ENCODE results near the gene GUCA1A.
"Not testable (repeated sequence)": the region's sequence is repeated elsewhere in the genome, so short reads cannot be mapped to it uniquely, and the experiment has no call there.

The GUCA1A gene

DNA sequence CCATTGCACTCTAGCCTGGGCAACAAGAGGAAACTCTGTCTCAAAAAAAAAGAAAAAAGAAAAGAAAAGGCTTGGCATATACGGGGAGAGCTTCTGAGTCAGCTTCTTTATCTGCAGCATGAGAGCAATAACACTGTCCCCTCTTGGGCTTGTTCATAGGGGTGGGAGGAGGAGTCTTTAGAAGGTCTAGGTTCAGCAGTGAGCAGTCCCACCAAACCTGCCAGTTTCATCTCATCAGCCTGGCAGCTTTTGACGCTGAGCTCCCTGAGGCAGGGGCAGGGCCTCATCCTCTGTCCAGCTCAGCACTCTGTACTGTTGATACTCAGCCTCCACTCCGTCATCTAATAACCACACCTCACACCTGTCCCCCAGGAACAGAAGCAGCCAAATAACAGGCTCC lies 25.1 kb upstream of the GUCA1A start:
- no peak for DNase-seq

DNA sequence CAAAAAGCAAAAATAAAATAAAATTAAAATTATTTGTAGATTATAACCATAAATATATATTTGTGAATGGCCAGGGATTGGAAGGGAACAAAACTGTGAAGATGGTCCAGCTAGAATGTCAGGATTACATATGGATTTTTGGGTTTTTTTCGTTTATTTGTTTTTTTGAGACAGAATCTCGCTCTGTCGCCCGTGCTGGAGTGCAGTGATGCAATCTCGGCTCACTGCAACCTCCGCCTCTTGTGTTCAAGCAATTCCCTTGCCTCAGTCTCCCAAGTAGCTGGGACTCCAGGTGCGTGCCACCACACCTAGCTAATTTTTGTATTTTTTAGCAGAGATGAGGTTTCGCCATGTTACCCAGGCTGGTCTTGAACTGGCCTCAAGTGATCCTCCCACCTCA lies 22.9 kb upstream of the GUCA1A start:
- no peak for DNase-seq

DNA sequence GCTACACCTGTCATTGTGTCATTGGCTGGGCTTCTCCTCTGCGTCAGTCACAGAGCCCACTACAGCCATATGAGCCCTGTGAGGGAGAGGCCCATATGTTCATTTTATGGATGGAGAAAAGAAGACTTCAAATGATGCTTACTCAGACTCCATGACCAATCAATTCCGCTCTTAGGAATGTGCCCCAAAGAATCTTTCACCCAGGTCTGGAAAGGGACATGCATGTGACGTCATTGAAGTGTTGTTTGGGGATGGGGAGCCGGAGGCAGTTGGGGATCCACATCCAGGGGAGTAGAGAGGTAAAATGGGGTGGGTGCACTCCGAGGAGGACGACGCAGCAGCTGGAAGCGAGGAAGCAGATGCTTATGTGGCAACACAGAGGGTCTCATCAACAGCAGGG lies 21.1 kb upstream of the GUCA1A start:
- no peak for DNase-seq

DNA sequence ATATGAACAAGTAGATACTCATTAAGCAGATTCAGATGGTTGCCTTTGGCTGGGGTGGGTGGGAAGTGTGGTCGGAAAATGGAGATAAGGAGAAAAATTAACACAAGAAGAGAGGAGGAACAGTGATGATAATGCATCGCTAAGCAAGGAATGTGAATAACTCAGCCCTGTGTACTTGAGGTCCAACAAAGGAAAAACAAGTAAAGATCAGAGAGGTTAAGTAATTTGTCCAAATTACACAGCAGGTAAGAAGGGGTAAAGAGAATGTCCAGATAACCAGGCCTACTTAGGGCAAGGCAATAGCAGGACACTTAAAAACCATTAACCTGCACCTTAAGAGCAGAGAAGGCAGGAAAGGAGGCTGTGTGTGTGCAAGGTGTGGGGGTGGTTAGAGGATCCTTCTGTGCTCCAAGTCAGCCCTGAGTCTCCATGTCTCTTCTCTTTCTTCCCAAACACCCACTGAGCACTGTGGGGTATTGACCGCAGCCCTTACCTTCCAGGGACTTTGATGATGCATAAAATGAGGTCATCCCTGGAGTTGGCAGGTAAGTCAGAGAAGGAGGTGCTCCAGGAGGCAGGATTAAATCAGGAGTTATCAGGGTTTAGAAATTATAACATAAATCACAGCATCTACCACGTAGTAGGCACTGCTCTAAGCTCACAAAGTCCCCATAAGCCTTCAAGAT lies 20.5 kb upstream of the GUCA1A start:
- not testable (repeated sequence) for DNase-seq

DNA sequence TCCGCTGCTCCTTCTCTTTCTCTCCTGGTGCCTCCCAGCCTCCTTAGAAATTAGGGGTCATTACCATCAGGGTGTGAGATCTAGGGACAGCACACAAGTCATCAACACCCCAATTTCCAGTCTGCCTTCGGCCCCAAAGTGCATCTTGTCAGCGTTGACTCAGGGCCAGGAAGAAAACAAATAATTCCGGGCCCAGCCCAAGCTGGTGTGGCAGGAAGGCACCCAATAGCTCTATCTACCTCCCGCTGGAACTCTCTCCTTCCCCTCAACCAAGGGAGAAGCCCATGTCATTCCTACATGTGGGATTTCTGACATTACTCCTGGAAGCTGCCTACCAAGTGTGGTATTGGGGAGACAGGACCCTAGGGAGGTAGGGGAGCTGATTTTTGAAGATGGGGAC lies 19.2 kb upstream of the GUCA1A start:
- DNase-seq, result no peak

DNA sequence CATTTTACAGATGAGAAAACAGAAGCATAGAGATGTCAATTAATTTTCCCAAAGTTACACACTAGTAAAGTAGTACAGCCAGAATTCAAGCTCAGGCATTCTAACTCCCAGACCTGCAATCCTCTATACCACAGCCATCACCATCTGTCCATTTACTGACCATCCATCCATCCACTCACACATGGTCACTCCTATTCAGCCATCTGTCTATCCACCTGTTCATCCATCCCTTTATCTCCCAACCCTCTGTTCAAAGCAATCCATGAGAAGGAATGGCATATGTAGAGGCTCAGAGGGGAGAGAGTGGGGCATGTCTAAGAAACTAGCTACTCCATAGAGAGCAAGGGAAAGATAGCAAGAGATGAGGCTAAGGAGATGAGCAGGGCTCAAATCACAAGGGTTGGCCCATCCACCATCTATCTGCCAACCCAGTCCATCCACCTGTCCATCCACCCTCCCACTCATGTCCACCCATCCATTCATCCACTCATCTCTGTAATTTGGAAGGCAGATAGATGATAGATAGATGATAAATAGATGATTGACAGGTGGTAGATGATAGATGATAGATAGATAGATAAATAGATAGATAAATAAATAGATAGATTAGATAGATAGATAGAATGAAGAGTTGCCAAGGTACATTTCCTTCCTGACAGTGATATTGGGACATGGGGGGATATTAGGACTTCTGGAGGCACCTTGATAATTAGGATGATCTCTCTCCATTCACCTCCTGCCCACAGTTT lies 18.5 kb upstream of the GUCA1A start:
- no peak for DNase-seq

DNA sequence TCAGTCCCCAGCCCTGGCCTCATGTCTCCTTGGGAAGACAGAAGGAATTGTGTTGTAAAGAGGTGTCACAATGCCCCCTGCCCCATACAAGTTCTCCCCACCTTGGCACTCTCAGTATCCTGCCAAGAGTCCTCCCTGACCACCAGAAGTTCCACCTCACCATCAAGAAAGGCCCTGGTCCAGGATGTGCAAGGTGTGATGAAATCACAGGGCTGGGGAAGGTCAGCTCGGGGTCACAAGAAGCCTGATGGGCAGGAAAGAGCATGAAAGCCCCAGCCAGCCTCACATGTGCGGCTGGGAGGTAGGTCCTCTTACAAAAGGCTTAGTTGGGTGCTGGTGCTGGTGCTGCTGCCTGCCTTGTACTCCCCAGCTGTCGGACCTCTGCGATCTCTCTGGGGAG lies 17.9 kb upstream of the GUCA1A start:
- DNase-seq, result no peak

DNA sequence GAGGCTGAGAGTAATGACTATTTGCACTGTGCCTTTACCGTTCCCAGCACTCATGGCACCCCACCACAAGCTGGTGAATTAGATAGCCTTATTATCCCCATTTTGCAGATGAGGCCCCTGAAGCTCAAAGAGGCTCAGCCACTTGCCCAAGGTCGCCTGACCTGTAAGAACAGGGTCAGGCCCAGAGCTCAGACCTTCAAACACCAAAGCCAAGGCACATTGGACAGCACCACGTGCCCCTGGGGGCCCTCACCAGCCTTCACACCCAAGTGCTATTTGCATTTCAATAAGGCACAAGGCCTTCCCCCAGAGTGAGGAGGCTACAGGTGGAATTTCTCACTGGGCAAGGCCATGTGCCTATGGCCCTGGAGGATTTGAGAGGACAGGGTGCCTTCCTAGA lies 16.5 kb upstream of the GUCA1A start:
- DNase-seq, result no peak

DNA sequence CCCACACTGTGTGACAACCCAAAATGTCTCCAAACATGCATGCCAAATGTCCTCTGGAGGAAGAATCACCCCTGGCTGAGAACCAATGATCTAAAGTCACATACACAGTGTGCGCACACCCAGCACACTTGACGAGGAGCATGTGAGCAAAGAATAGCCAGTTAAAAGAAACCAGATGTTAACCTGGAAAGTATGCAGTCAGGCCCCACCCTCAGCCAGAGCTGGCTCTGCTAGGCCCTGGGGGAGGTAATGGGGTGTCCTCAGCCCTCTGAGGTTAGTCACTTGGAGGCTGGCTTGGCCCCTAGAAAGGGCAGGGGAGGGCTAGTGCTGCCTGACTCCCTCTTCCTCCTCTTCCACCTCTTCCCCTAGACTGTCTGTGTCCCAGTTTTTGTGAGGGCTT lies 15.2 kb upstream of the GUCA1A start:
- no peak for DNase-seq

DNA sequence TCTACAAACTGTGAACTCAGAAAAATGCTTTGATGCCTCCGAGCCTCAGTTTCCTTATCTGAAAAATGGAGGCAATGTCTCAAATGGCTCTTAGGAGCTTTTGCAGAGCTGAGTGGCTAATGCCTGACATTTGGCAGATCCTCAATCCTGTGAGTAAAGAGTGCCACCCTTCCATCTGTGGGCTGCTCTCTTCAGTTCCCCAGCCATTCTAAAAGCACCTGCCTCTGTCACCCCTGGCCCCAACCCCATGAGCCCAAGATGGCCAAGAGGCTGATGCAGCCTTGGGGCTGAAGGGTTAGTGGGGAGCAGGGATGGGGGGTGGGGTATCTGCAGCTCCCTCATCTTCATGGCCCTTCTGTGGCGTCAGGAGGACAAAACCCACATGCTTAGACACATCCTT lies 14.5 kb upstream of the GUCA1A start:
- DNase-seq, result no peak

DNA sequence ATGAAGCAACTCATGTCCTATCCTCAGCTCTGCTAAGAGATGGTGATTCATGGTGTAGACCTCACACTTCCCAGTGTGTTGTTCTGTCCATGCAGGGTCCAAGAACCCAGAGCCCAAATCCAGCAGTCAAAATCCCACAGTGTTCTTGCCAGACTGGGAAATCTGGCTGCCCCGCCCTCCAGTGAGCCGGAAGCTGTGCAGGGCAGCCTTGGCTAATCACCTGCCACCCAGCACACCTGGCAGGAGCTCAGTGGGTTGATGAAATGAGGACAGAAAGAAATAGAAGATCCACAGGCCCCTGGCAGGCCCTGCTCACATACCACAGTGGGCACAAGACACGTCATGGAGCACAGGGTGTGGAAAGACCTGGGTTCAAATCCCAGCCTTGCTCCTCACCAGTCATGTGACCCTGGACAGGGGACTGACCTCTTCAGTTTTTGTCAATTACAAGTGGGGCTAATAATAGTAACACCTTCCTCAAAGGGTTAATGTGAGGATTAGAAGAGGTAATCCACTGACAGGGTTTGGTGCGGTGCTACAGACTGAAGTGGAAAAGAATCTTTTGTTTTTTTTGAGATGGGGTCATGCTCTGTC lies 13.6 kb upstream of the GUCA1A start:
- DNase-seq, result no peak

DNA sequence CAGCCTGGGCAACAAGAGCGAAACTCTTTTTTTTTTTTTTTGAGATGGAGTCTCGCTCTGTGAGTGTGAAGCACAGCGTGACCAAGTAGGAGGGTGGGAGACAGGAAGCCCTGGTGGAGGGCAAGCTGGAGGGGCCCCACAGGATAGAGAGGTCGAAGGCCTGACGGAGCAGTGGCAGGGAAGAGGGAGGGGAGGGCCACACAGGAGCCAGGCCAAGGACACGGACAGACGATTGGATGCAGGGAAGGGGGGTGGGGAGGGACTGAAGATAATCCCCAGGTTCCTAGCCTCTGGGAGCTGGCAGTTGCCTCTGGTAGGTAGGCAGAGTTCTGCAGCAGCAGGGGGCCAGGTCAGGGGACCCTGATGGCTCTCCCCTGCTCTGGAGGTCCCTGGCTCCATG lies 10.8 kb upstream of the GUCA1A start:
- no peak for DNase-seq

DNA sequence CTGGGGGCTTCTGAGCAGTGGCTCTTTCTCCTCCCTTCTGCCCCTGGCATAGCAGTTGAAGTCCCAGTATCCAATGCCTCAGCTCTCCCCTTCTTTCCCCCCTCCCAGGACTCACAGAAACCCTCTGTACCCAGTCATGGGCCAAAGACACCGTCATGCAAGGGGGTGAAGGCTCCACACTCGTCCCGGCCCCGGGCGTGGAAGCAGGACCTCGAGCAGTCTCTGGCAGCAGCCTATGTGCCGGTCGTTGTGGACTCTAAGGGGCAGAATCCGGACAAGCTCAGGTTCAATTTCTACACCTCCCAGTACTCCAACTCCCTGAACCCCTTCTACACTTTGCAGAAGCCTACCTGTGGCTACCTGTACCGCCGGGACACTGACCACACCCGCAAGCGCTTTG lies 10.4 kb upstream of the GUCA1A start:
- no peak for DNase-seq

DNA sequence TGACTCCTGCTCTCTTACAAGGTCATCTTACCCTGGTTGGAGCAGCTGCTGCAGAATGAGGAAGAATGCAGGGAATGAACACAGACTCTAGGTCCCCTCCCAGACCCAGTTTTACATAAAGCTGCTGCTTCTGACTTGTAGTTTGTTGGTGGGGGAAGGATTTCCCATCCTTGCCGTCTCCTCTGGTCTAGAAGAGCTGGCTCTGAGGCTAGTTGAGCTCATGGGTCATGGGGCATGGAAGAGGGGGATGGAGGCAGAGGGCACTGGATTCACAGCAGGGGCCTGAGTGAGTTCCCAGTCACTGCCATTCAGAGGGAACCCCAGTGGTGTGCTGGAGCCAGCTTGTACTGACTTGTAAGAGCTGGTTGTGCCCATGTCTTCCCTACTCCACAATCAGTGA lies 9.2 kb upstream of the GUCA1A start:
- DNase-seq, result no peak

DNA sequence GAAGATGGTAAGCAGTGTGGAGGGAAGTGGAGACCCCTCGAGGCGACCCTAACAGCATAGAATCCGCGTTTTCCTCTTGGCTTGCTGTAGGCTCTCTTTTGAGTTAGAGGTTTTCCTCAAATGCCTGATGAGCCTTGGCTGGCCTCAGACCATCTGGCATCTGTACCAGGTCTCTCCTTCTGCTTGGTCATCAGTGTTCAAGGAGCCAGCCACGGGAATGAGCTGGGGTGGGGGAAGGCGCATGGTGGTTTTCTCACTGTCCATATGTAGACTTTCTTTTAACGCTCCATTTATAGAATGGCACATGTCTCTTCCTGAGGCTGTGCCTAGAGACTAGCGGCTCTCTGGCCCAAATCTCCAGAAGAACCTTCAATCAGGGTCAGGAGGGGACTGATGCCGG lies 8.1 kb upstream of the GUCA1A start:
- no peak for DNase-seq

DNA sequence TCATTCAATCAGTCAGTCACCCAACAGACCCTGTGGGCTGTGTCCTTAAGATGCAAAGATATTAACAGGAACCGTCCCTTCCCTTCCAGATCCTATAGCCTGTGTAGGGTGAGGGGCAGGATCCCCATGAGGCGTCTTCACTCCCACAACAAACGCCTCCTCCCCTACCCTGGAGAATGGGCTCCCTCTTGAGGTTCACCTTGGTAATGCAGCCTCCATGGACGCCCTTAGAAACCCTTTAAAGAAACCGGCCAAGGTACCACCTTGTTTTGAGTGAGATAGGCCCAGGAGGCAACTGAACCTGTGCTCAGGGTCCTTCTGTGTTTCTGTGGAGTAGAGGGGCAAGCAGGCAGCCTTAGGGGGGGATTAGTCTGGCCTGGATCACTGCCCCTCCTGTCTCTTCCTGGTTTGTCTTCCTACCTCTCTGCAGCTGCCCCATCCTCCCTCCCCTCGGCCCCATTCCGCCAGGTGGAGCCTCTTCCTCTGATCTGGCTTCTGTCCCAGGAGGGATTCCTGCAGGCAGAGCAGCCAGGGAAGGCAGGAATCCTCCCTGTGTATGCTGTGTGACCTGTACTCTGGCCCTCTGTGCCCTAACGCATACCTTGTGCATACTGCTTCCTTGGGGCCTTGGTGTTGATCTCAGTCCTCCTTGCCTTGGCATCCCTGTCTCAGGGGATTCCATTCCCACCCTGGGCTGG lies 6.6 kb upstream of the GUCA1A start:
- peak; percentile 39 for DNase-seq

DNA sequence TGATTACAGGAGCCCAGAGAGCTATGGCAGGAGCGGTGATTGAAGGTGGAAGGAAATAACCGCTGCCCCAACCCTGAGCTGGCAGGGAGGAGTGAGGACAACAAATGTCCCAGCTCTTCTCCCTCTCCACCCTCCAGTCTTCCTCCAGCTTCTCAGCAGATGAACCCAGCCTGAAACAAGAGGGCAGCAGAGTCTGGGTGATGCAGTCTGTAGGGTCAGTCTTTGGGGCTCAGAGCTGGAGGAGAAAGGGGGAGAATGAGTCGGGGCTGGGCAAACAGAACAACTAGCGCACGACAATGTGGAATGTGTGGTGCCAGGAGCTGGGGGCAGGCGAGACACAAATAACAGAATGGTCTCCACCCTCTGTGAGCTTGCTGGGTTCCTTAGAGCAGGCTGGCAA lies 4.5 kb upstream of the GUCA1A start:
- no peak for DNase-seq

DNA sequence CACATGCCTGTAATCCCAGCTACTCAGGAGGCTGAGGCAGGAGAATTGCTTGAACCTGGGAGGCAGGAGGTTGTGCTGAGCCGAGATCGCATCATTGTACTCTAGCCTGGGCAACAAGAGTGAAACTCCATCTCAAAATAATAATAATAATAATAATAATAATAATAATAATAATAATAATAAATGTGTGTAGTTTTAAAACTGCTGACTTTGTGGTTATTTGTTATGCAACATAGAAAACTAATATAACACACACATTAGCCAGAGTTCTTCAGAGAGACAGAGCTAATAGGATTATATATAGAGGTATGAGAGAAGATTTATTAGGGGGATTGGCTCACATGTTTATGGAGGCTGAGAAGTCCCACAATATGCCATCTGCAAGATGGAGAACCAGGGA lies 3.4 kb upstream of the GUCA1A start:
- not testable (repeated sequence) for DNase-seq

DNA sequence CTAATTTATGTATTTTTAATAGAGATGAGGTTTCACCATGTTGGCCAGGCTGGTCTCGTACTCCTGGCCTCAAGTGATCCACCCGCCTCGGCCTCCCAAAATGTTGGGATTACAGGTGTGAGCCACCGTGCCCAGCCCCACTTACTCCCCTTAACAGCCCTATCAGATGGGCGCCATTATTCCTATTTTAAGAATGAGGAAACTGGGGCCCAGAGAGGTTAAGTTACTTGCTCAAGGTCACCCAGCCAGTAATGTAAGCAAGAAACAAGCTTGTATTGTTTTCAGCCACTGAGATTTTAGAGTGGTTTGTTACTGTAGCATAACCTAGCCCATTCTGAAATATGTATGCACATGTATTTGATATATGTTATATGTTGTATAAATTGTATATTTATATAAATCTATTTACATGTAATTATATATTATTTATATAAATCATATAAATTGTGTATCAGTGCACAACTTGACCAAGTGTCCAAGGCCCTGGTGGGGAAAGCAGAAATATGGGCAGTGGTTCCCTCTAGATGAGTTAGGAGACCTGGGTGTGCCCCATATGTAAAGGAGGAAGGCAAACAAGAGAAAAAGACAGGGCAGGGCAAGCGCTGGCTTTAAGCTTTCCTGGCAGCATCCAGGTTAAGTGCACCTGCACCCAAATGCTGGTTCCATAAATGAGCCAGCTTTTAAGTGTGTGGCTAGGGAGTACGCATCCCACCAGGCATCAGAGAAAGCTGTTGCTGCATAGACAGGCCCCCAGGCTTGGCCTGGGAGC lies 1.2 kb upstream of the GUCA1A start:
- no peak for DNase-seq

DNA sequence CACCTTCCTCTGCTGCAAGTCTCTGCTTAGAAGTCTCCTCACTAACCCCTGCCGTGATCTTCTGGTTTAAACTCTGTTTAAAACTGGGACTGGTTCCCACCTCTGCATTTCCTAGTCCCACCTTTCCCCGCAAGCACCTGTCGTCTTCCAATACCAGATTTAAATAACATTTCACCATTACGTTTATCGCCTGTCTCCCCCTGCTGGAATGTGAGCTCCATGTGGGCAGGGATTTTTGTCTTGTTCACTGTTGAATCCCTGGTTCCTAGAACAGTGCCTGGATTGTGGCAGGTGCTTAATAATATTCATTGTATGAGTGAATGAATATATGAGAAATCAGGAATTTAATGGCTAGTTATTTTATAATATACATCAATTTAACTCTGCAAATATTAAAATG lies 2.7 kb downstream of the GUCA1A start:
- no peak for DNase-seq

DNA sequence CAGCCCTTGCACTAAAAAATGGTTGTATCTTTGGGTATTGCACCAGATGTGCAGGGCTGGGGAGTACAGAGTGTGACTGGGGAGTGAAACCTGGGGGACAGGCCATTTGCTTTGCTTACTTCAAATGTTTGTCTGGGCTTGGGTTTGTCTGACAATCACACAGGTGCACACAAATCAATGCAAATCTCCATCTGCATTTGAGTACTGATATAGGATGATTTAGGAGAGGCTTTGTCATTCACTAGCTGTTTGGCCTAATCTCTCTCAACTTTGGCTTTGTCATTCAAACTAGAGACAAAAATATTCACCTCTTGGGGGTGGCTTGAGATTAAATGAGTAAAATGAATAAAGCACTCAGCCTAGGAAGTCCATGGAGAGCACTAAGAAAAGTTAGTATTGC lies 3.8 kb downstream of the GUCA1A start:
- no peak for DNase-seq

DNA sequence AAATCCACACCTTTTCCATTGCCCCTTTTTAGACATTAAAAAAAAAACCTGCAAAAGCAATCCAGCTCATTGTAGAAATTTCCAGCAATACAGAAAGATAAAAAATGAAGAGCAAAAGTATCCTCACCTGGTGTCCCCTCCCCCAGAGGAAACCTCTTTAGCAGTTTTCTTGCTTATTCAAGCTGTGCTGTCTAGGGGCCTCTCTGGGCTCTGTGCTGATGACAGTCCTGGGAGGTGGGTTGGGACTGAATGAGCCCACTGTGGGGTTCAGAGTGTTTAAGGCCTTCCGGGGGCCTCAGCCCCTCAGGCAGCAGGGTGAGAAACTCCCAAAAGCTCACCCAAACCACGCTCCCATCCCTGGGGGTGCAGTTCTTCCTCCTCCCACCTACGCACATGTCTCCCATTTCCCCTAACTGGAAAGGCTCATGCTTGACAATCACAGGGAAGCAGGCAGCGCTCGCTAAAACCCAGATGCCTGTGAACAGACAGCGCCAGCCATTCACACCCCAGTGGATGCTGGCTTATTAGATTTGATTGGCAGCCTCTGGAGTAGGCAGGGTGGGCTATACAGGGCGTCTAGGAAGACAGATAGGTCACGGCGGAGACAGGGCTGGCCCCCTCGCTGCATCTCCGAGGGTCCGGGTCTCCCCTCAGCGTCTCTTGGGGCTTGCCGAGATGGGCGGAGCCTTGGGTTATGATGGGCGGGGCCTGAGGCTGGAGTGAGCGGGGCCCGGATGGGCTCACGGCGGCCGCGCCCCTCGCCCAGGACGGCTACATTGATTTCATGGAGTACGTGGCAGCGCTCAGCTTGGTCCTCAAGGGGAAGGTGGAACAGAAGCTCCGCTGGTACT lies 4.6 kb downstream of the GUCA1A start:
- no peak for DNase-seq
